Choroid plexus epithelial cell (primary cell): Measurements from ENCODE around the gene SPOCK1.

Source experiments
- DNase-seq: peaks from one replicate; pipeline ENCODE4 v3.0.0-alpha.2; 2010; ENCODE audit warnings: low read depth
- H3K4me3 ChIP-seq: 2 replicates; pipeline ENCODE4 v1.5.1; 2011; ENCODE audit warnings: low read depth, mild to moderate bottlenecking, control low read depth, low read length, moderate library complexity
- CTCF ChIP-seq: conservative IDR thresholded peaks from 2 replicates; pipeline ENCODE4 v1.5.1; 2011; ENCODE audit warnings: low read depth, mild to moderate bottlenecking, control low read depth, inconsistent platforms, low read length, moderate library complexity

The SPOCK1 gene

GRCh38 chr5:137312011-137312410, 187.1 kb downstream of the SPOCK1 start:
- no peak for DNase-seq
- TF ChIP-seq CTCF: no peak
- no peak overlapping the region for H3K4me3 ChIP-seq

GRCh38 chr5:137310051-137310730, 188.9 kb downstream of the SPOCK1 start:
- no peak for TF ChIP-seq CTCF
- H3K4me3 ChIP-seq: no peak overlapping the region
- DNase-seq: peak; percentile 94

GRCh38 chr5:137309290-137309689, 189.8 kb downstream of the SPOCK1 start:
- no peak for TF ChIP-seq CTCF
- no peak overlapping the region for H3K4me3 ChIP-seq
- no peak for DNase-seq

GRCh38 chr5:137308311-137308710, 190.8 kb downstream of the SPOCK1 start:
- DNase-seq: peak; percentile 13
- H3K4me3 ChIP-seq: no peak overlapping the region
- TF ChIP-seq CTCF: no peak

- H3K4me3 ChIP-seq: no peak overlapping the region
- no peak for TF ChIP-seq CTCF
- DNase-seq: no peak
Measured at GRCh38 chr5:137306903-137307302, 192.2 kb downstream of the SPOCK1 start.

- no peak for DNase-seq
Measured at GRCh38 chr5:137305971-137306602, 193.0 kb downstream of the SPOCK1 start.

More at GRCh38 chr5:137305971-137306602, 193.0 kb downstream of the SPOCK1 start:
- no peak for TF ChIP-seq CTCF
- no peak overlapping the region for H3K4me3 ChIP-seq
